NCI-H1417 treated with DMSO at 0.1 percent for 48 hours (cell line): ENCODE data around the gene VAV2.
A peak's percentile ranks its signal among the peaks of the same experiment; 100 is the strongest.

ENCODE experiments used
- DNase-seq: peaks from one replicate; lab custom pipeline; 2025; lab: John Stamatoyannopoulos, UW

VAV2 gene

DNA sequence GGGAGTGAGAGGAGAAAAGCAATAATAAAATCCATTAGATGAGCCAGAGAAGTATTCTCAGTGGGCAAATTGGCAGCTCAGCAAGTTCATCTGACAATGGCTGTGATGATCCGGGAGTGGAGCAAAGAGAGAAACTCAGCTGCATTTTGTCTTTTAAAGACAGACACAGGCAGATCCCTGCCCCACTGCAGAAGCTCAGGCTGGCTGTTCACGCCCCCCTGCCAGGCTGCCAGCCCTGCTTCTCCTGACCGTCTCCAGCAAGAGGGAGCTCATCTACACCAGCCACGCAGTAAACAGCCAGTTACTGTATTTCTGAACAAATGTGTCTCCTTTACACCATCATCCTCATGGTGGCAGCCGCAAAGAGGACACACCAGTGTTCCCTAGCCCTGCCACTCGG lies 139.7 kb downstream of the VAV2 start:
- no peak for DNase-seq

DNA sequence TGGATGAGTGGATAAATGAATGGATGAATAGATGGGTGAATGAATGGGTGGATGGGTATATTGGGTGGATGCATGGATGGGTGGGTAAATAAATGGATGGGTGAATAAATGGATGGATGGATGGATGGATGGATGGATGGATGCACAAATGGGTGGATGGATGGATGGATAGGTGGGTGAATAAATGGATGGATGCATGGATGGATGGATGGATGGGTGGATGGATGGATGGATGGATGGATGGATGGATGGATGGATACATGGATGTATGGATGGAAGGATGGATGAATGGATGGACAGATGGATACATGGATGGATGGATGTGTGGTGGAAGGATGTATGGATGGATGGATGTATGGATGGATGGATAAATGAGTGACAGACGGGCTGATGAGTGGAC lies 140.4 kb downstream of the VAV2 start:
- no peak for DNase-seq

DNA sequence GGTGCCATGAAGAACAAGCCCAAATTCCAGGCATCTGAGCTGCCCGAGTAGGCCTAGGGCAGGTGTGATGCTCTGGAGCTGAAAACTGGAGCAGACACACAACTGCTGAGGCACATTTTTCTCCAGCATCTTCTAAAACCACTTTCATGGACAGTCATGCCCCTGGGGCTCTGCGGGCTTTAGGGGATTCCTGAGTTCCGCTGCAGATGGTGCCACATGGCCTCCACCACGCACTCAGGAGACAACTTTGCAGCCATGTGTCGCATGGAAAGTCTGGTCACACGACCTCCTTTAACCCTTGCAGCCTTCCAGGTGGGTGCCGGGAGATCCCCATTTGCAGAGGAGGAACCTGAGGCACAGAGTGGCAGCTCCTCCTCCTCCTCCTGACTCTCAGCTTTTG lies 141.2 kb downstream of the VAV2 start:
- DNase-seq, result no peak

DNA sequence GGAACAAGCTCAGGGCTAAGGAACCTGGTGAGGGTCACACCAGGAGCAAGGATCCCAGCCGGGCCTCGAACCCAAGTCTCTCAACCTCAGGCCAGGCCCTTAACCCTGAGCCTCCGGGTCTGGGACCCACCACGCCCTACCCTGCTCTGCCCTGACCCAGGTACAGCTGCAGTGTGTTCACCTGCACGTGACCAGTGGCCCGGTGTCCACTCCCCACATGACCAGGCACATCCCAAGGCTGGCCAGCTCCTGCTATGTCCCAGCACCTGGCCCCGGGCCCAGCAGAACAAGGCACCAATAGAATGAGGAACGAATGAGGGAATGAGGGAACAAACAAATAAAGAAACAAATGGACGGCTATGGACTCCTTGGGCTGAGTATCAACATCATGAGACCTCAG lies 142.0 kb downstream of the VAV2 start:
- no peak for DNase-seq

DNA sequence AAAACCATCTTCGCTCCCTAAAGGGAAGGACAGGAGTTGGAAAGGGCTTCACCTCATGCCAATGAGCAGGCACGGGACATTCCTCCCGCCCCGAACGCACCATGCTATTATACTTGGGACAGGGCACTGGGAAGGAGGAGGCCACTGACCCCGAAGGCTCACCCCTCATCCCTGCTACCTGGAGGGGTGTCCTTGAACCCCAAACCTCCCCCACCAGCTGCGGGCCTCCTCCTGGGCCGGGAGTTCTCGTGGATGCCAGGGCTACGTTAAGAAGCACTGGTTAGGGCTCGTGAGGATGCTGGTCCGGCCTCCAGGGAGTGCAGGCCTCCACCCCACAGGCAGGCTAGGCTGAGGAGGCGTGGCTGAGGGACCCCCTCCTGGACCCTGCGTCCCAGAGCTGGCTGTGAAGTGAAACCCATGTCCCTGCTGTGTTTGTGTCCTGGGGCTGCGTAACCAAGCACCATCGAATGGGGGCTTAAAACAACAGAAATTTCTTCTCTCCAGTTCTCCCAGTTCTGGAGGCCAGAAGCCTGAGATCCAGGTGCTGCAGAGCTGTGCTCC lies 142.9 kb downstream of the VAV2 start:
- DNase-seq, result no peak

DNA sequence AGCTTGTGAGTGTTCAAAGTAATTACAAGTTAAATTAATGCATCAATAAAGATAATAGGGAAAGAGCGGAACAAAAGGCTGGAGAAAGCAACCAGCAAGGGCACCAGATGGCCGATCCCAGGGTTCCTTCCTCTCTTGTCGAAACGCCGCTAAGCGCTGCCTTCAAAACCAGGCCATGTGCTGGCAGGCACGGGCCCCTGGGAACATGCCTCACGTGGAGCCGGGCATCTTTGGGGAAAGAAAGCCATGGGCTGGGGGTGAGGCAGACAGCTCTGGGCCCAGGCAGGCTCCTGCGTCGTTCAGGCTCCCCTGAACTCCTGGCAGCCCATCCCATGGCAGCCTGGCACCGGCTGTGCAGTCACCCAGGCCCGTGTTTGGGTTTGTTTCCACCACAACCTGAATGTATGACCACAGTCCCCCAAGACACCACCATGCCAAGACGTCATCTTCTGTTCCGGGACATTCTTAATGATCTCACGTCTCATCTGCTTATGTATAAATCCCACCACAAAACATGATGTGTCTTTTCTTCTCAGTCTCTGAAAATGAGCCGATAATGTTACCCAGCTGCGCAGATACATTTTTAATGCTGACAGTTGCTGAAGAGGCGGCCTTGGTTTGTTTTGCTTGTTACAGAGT lies 143.5 kb downstream of the VAV2 start:
- DNase-seq, result no peak

DNA sequence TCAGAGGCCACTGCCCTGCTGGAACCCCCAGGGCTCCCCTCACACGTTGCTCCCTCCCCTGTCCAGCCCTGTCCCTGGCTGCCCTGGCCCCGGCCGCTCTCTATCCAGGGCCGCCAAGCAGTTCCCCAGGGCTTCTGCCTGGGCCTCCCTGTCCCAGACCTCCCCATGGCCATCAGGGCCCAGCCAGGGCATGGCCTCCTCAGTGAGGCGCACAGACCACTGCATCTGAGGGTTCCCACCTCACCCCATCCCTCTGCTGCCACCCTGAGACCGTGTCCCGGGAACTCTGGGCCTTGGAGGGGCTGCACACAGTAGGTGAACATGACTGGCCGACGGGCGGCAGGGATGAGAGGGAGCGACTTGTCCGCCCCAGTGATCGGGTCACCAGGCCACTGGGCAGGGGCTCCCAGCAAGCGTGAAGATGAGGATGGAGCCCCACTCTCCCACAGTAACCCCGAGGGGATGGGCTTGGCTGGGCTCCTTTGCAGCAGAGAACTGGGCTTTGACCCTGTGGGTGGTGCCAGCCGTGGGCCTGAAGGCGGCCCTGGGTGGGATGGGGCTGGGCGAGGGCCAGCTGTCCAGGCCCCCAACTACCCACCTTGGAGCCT lies 145.5 kb downstream of the VAV2 start:
- no peak for DNase-seq

DNA sequence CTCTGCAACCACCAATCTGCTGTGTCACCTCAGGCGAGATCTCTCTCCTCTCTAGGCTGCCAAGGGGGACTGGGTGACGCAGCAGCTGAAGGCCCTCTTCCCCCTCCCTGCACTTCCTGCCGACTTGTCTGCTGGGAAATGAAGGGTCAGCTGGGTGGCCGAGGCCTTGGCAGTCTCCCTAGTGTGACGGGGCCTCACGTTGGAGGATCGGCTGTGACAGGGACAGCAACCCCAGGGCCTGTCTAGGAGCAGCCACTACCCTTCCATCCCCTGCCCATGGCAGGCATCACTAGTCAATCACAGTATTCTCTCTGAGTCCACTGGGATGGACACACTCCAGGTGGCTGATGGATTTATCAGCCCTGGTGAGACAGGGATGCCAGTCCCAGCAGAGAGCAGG lies 146.7 kb downstream of the VAV2 start:
- no peak for DNase-seq

DNA sequence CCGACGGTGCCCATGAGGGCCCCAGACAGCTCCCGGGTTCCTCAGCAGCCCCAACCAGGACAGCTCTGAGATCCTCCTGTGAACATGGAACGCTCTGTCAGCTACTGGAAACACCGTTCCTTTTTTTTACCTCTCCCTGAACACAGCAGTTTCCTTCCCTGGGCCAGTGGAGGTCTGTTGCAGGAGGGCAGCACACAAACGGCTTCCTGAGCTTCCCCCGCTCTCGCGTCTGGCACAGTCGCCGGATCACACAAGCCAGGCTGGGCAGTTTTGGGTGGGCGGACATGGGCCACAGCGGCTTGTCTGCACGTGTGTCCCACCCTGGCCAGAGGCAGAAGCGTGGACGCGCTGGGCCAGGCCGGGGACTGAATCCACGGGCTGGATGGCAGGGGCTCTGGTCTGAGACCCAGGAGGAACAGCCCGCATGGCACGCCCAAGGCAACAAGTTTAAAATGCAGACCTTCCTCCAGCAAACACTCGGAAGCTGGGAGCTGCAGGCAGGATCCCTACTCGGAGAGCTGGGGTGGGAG lies 147.2 kb downstream of the VAV2 start:
- DNase-seq, result no peak

DNA sequence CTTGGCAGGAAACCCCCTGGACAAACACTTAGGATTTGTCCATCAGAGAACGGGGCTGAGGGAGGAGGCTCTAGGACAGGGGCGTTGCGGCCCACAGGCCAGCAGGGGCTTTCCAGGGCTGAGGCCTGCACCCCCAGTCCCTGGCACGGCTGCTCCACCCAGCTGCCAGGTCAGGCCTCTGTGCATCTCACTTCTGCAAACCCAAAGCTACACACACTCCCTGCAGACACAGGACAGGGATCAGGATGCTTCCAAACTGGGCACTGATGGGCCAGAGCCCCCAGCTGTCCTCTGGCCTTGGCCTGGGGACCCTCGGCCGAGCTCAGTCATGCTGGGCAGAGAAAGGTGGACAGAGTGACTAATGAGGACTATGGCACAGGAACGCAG lies 147.7 kb downstream of the VAV2 start:
- DNase-seq, result no peak

DNA sequence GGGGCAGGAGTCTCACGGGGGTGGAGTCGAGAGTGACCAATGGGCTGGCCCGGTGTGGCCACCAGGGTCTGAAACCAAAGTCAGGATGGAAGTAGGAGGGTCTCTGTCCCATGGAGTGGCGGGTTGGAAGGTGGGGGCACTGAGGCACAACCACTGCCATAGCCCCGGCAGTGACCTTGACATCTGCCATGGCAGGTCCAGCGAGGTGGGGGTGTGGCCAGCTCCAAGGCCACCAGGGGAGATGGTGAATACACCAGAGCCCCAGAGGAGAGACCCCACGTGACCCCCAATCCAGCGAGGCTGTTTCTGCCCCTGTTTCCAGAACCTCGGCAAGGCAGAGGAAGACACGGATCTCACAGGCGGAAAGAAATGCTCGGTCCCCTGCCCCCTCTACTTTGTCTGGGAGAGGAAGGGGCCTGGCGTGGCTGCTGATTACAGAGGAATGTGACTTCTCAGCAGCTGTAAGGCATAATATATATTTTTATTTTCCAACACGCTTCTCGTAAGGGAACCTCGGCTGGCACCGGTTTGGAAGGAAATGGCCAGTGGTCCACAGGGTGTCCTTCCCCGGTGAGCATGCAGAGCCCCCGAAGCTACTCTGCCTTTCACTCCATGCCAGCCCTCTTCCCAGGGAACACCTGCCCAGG lies 148.2 kb downstream of the VAV2 start:
- DNase-seq, result no peak

DNA sequence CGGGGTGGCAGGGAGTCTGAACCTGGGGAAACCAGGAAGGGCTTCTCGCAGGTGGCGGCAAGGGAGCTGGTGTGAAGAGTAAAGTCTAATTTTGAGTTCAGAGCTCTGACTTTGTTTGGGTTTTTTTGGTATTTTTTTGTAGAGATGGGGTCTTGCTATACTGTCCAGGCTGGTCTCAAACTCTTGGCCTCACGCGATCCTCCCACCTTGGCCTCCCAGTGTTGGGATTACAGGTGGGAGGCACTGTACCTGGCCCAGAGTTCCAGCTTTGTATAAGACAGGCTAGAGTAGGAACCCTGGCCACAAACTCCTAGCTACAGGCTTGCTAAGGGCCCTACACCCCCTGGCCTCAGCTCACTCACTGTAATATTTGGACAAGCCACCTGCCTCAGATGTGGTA lies 148.9 kb downstream of the VAV2 start:
- no peak for DNase-seq

DNA sequence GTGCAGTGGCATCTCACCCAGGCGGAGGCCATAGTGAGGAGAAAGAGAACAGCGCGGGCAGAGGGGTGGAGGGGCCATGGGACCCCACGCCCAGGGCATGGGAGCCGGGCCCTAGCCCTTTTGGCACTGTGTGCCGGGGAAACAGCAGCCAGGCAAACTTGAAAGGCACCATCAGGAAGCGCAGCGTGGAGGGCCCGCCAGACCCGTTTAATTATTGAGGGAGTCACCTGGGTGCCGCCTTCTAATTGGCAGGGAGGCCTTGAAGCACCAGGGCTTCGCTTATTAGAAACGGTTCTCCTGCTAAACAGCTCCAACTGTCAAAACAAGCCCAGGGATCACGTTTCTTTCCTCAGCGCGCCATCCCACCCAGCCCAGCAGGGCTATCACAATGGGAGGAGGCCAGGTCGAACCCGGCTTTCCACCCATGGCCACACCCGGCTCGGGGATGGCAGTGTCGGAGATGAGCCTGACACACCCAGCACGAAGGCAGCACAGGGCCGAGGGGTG lies 149.3 kb downstream of the VAV2 start:
- DNase-seq, result peak; percentile 68

DNA sequence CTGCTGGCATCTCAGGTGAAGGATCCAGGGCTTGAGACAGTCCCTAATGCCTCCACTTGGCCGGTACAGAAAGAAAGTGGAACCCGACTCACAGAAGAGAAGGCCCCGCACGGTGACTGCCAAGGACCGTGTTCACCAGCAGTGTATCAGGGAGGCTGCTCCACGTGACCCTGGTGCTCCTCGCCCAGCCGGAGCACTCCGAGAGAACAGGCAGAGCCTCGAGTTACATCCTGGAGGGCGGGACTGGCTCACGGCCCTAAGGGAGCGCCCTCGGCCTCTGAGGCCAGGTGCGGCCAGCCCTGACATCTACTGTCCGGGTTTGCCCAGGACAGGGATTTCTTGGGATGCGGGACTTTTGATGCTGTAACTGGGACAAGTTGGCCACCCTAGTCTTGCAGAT lies 149.9 kb downstream of the VAV2 start:
- DNase-seq, result no peak

DNA sequence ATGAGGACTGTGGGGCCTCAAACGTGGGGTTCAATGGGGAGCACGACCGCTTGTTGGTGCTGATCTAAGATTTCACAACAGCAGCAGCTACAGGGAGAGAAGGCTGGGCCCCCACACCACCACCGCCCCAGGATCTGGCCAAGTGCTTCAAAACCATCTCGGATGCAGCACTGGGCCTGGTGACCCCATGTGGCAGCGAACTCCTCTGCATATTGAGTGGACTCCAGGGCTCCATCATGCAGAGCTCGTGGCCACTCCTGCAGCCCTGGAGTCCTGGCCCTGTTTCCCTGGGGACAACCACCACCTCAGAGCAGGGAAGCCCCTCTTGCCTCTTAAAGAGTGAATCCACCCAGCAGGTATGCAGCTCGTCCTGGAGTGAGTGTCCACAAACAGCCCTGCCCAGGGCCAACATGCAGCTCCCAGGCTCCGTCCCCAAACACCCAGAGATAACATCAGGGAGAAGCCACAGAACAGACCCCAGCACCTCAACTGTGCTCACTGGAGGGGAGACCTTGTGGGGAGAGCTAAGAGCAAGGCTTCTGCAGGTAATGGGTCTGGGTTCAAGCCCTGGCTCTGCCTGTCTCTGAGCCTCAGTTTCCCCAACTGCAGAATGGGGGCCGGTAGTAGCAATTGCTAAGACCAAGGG lies 150.8 kb downstream of the VAV2 start:
- DNase-seq, result no peak

DNA sequence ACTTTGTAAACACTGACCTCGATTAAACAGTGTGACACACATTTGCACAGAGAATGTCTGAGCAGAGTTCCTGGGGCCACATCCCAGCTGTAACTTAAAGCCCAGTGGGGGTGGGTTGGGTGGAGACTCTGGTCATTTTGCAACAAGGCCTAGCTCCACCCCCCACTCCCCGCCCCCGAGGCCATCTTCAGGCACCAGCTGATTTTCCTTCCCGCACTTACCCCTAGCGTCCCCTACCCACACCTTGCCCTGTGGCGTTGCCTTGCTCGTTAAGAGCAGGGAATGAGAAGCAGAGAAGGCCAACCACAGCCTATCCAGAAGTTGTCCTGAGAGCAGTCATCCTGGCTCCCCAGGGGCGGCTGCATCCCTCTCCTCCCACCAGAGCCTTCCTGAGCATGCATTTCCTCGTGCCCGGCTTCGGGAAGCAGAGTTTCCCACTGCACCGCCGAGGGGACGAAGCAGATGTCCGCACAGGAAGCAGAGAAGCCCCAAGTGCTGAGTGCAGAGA lies 152.2 kb downstream of the VAV2 start:
- DNase-seq, result no peak

DNA sequence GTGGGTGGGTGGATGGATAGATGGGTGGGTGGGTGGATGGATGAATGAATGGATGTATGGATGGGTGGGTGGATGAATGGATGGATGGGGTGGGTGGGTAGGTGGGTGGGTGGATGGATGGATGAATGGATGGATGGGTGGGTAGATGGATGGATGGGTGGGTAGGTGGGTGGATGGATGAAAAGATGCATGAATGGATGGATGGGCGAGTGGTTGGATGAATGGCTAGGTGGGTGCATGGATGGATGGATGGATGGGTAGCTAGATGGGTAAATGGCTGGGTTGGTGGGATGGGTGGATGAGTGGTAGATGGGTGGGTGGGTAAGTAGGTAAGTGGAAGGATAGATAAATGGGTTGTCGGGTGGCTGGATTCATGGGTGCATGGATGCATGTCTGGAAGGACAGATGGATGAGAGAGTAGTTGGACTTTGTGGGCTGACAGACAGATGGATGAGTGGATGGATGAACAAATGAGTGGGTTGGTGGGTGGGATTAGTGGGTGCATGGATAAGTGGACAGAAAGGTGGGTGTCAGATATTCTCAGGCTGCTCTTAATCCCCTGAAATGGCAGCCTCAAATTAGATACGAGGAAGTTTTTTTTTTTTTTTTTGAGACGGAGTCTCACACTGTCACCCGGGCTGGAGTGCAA lies 153.1 kb downstream of the VAV2 start:
- DNase-seq, result no peak

DNA sequence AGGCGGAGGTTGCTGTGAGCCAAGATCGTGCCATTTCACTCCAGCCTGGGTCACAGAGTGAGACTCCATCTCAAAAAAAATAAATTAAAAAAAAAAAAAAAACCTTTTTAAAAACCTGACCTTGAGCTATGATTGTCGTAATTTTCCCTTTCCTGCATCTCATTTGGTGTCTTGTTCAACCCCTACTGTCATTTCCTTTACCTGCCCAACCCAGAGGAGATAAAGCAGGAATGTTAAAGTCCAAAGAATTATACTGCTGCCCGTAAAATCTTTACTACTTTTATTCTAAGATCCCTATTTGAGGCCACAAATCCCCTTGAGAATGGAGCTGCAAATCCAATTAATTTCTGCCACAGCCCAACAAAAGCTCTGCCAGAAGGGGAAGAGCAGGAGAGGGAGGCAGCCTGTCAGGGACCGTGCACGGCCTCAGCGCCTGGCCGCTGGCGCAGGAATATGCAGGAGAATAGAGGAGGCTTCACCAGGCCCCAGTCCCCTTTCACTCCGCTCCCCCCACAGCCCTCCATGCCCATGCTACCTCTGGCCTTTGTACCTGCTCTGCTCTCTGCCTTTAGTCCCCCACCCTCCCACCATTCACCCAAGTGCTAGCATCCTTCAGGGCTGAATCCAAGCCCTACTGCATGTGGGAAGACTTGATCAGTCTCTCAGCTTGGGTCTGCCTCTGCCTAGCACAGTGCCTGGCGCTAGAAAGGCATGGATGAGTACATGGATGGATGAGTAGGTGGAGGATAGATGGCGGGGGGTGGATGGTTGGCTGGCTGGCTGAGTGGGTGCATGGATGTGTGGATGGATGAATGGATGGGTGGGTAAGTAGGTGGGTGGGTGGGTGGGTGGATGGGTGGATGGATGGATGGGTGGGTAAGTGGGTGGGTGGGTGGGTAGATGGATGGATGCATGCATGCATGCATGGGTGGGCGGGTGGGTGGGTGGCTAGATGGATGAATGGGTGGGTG lies 154.2 kb downstream of the VAV2 start:
- DNase-seq, result no peak

DNA sequence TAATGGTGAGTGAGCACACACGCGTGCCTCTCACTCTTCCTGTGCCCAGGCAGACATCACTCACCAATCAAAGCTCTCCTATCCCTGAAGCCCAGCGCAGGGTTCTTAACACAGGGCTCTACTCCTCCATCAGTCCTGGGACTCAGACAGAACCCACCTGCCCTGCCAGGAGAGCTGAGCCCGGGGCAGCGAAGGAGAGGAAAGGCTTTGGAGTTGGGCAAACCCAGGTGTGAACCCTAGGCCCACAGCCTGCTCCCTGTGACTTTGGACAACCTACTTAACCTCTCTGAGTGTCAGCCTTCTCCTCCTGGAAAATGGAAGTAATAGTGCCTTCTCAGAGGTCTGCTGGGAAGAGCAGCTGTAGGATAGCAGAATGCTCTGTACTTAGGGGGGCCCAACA lies 155.3 kb downstream of the VAV2 start:
- DNase-seq, result no peak

DNA sequence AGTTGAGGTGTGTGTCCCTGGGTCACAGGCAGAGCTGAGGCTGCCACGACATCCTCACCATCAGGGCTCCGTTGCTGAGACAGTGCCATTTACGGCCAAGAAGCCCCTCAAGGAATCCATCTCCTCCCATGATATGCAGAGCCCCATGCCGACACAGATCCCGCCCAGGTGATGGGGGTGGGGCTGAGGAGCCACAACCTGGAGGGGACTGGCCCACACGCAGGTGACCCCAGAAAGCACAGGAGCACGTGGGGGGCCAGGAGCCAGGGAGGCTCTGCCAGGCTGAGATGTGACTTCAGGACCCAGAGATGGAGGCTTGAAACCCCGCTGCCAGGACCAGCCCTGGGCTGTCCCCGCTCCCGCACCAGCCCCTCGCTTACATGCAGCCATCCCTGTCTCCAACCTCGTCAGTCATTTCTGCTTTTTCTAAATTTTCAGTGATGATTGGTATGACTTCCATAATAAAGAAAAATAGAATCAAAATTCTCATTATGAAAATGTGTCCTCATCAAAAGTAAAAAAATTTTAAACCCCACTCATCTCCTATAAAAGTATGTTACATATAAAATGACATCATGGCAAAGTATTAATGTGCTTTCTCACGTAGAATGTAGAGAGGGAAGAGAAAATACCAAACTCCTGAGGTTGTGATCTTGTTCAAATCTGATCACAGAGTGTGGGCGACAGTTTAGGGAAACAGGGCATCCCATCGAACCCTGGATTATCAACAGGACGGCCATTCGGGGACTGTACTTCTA lies 155.9 kb downstream of the VAV2 start:
- DNase-seq, result no peak
